ENCODE data around the gene OBSCN.

Gene OBSCN

GRCh38 chr1:228335406-228336307 lies 127.8 kb downstream of the OBSCN start:
- Mint-ChIP-seq H3K27ac (no peak overlapping the region), H3K4me1 (ENCODE audit: low read depth) (no peaks in the 10 kb centered on the region), H3K27me3 (no peaks in the 10 kb centered on the region), H3K4me3 (no peak overlapping the region), H3K9me3 (no peaks in the 10 kb centered on the region), H3K36me3 (ENCODE audit: low read depth) (peaks cover 4% of the 10 kb centered on the region)

GRCh38 chr1:228336308-228337030 lies 128.6 kb downstream of the OBSCN start:
- H3K9me3 Mint-ChIP-seq, result no peaks in the 10 kb centered on the region
- peaks cover 4% of the 10 kb centered on the region for H3K36me3 Mint-ChIP-seq (ENCODE audit: low read depth)
- H3K4me1 Mint-ChIP-seq (ENCODE audit: low read depth), result no peaks in the 10 kb centered on the region
- H3K27ac Mint-ChIP-seq, result no peak overlapping the region
- no peak overlapping the region for H3K4me3 Mint-ChIP-seq
- H3K27me3 Mint-ChIP-seq, result no peaks in the 10 kb centered on the region

GRCh38 chr1:228337031-228337564 lies 129.3 kb downstream of the OBSCN start:
- Mint-ChIP-seq H3K9me3 (no peaks in the 10 kb centered on the region), H3K36me3 (ENCODE audit: low read depth) (peaks cover 4% of the 10 kb centered on the region), H3K4me1 (ENCODE audit: low read depth) (no peaks in the 10 kb centered on the region), H3K4me3 (no peak overlapping the region), H3K27ac (no peak overlapping the region), H3K27me3 (no peaks in the 10 kb centered on the region)

DNA sequence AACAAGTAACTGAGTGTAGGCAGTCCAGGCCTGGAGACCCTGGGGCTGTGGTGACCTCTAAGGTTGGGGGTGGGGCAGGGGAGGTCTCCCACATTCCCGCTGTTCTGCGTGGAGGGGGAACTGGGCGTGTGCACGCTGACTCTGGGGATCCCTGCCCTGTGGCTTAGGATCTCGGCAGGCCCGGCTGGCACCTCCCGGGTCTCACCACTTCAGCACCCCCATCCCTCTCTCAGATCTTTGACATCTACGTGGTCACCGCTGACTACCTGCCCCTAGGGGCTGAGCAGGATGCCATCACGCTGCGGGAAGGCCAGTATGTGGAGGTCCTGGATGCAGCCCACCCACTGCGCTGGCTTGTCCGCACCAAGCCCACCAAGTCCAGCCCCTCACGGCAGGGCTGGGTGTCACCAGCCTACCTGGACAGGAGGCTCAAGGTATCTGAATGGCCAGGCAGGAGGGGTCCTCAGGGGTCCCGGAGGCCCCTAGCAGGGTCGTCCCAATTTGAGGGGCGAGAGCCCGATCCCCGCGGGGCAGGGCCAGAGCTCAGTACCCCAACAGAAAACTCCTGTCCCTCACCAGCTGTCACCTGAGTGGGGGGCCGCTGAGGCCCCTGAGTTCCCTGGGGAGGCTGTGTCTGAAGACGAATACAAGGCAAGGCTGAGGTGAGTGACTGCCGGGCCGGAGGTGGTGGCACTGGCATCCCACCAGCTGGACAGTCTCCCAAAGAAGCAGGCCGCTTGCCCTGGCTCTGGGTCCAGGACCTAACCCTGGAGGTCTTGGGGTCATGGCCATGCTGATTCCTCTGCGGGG lies 130.1 kb downstream of the OBSCN start:
- Mint-ChIP-seq H3K9me3 (no peaks in the 10 kb centered on the region), H3K36me3 (ENCODE audit: low read depth) (peaks cover 4% of the 10 kb centered on the region), H3K27me3 (no peaks in the 10 kb centered on the region), H3K4me1 (ENCODE audit: low read depth) (no peaks in the 10 kb centered on the region), H3K27ac (no peak overlapping the region), H3K4me3 (no peak overlapping the region)

GRCh38 chr1:228338521-228339051 lies 130.7 kb downstream of the OBSCN start:
- H3K27ac Mint-ChIP-seq, result no peak overlapping the region
- H3K36me3 Mint-ChIP-seq (ENCODE audit: low read depth), result peaks cover 4% of the 10 kb centered on the region
- H3K27me3 Mint-ChIP-seq, result no peaks in the 10 kb centered on the region
- no peaks in the 10 kb centered on the region for H3K4me1 Mint-ChIP-seq (ENCODE audit: low read depth)
- H3K9me3 Mint-ChIP-seq, result no peaks in the 10 kb centered on the region
- H3K4me3 Mint-ChIP-seq, result no peak overlapping the region

- Mint-ChIP-seq H3K27ac (no peak overlapping the region), H3K4me1 (ENCODE audit: low read depth) (no peaks in the 10 kb centered on the region), H3K27me3 (no peaks in the 10 kb centered on the region), H3K4me3 (no peak overlapping the region), H3K36me3 (ENCODE audit: low read depth) (peaks cover 4% of the 10 kb centered on the region), H3K9me3 (no peaks in the 10 kb centered on the region)
These were observed 131.3 kb downstream of the OBSCN start for GRCh38 chr1:228339059-228339704.

- H3K9me3 Mint-ChIP-seq, result no peaks in the 10 kb centered on the region
- no peak overlapping the region for H3K27ac Mint-ChIP-seq
- peaks cover 4% of the 10 kb centered on the region for H3K36me3 Mint-ChIP-seq (ENCODE audit: low read depth)
- no peak overlapping the region for H3K4me3 Mint-ChIP-seq
- H3K27me3 Mint-ChIP-seq, result no peaks in the 10 kb centered on the region
- H3K4me1 Mint-ChIP-seq (ENCODE audit: low read depth), result no peaks in the 10 kb centered on the region
These were observed 132.2 kb downstream of the OBSCN start for GRCh38 chr1:228339766-228340685.

GRCh38 chr1:228340686-228341449 lies 133.0 kb downstream of the OBSCN start:
- no peaks in the 10 kb centered on the region for H3K4me1 Mint-ChIP-seq (ENCODE audit: low read depth)
- no peak overlapping the region for H3K27ac Mint-ChIP-seq
- no peak overlapping the region for H3K4me3 Mint-ChIP-seq

DNA sequence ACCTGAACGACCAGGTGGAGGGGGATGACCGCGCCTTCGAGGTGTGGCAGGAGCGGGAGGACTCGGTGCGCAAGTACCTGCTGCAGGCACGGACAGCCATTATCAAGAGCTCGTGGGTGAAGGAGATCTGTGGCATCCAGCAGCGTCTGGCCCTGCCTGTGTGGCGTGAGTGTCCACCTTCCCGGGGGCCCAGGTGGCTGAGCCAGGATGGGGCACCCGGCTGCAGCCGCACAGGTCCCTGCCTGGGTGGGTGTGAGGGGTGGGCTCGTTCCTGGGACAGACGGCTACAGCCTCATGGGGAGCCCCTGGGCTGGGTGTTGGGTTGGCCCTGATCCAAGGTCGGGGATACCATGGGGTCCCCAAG lies 133.6 kb downstream of the OBSCN start:
- no peaks in the 10 kb centered on the region for H3K27me3 Mint-ChIP-seq
- H3K27ac Mint-ChIP-seq, result no peak overlapping the region
- peaks cover 4% of the 10 kb centered on the region for H3K36me3 Mint-ChIP-seq (ENCODE audit: low read depth)
- H3K4me3 Mint-ChIP-seq, result no peak overlapping the region
- H3K4me1 Mint-ChIP-seq (ENCODE audit: low read depth), result no peaks in the 10 kb centered on the region
- no peaks in the 10 kb centered on the region for H3K9me3 Mint-ChIP-seq

More at GRCh38 chr1:228340686-228341449, 133.0 kb downstream of the OBSCN start:
- Mint-ChIP-seq H3K9me3 (no peaks in the 10 kb centered on the region), H3K27me3 (no peaks in the 10 kb centered on the region), H3K36me3 (ENCODE audit: low read depth) (peaks cover 4% of the 10 kb centered on the region)

GRCh38 chr1:228341814-228342626 lies 134.2 kb downstream of the OBSCN start:
- Mint-ChIP-seq H3K4me1 (ENCODE audit: low read depth) (no peaks in the 10 kb centered on the region), H3K27me3 (no peaks in the 10 kb centered on the region), H3K4me3 (no peak overlapping the region), H3K36me3 (ENCODE audit: low read depth) (peaks cover 4% of the 10 kb centered on the region), H3K9me3 (no peaks in the 10 kb centered on the region), H3K27ac (no peak overlapping the region)

GRCh38 chr1:228342627-228343190 lies 134.9 kb downstream of the OBSCN start:
- no peak overlapping the region for H3K4me3 Mint-ChIP-seq
- no peaks in the 10 kb centered on the region for H3K4me1 Mint-ChIP-seq (ENCODE audit: low read depth)
- no peaks in the 10 kb centered on the region for H3K9me3 Mint-ChIP-seq
- no peak overlapping the region for H3K27ac Mint-ChIP-seq
- peaks cover 4% of the 10 kb centered on the region for H3K36me3 Mint-ChIP-seq (ENCODE audit: low read depth)
- H3K27me3 Mint-ChIP-seq, result no peaks in the 10 kb centered on the region

DNA sequence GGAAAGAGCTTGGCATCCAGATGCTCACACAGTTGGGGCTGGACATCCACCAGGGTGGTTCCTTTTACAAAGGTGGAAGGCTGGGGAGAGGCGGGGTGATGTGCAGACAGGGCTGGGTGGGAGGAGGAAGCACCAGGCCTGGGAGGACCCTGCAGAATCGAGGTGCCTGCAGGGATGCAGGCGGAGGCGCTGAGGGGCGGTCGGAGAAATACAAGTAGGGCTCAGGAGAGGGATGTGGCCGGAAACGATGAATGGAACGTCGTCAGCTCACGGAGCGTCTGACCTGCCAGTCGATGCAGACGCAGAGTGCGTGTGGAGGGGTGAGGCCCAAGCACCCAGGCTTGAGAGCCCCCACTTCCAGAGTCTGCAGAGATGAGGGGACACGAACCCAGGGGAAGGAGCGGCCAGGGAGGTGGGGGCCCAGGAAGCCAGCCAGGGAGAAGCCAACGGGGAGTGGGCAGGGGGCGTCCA lies 135.4 kb downstream of the OBSCN start:
- Mint-ChIP-seq H3K27me3 (no peaks in the 10 kb centered on the region), H3K4me1 (ENCODE audit: low read depth) (no peaks in the 10 kb centered on the region), H3K4me3 (no peak overlapping the region), H3K9me3 (no peaks in the 10 kb centered on the region), H3K36me3 (ENCODE audit: low read depth) (peaks cover 4% of the 10 kb centered on the region), H3K27ac (no peak overlapping the region)
